Brain microvascular endothelial cell (primary cell): Measurements from ENCODE around the gene CHST11.

ENCODE experiments used
- DNase-seq: peaks from one replicate; pipeline ENCODE4 v3.0.0-alpha.2; 2020
- H3K27ac ChIP-seq: fragments of 250-450 bp; sonication (Bioruptor Pico); 2 replicates; pipeline ENCODE4 v1.5.1; 2020; ENCODE audit warnings: mild to moderate bottlenecking, moderate library complexity
- H3K27me3 ChIP-seq: fragments of 250-450 bp; sonication (Bioruptor Pico); replicated peaks from 2 replicates; pipeline ENCODE4 v1.5.1; 2020; ENCODE audit warnings: mild to moderate bottlenecking
- H3K36me3 ChIP-seq: fragments of 250-450 bp; sonication (Bioruptor Pico); replicated peaks from 2 replicates; pipeline ENCODE4 v1.5.1; 2020; ENCODE audit warnings: mild to moderate bottlenecking
- H3K4me3 ChIP-seq: 2 replicates; pipeline ENCODE4 v1.5.1; 2011; ENCODE audit warnings: low read depth, mild to moderate bottlenecking, control low read depth, low read length, moderate library complexity
- in situ Hi-C: cut with HindIII; loops from 2 replicates; pipeline ENCODE4 v1.10.0; 2017; ENCODE audit warnings: low sequenced_read_pairs, low pct_ligation_motif_present
- TF ChIP-seq, protein P1 (sequence below): IDR thresholded peaks from 2 replicates; pipeline ENCODE4 v1.5.1; 2011; ENCODE audit warnings: low read depth, mild to moderate bottlenecking, moderate library complexity, low read length, control low read depth, inconsistent platforms; ENCODE audit errors: missing control alignments

Gene CHST11

DNA sequence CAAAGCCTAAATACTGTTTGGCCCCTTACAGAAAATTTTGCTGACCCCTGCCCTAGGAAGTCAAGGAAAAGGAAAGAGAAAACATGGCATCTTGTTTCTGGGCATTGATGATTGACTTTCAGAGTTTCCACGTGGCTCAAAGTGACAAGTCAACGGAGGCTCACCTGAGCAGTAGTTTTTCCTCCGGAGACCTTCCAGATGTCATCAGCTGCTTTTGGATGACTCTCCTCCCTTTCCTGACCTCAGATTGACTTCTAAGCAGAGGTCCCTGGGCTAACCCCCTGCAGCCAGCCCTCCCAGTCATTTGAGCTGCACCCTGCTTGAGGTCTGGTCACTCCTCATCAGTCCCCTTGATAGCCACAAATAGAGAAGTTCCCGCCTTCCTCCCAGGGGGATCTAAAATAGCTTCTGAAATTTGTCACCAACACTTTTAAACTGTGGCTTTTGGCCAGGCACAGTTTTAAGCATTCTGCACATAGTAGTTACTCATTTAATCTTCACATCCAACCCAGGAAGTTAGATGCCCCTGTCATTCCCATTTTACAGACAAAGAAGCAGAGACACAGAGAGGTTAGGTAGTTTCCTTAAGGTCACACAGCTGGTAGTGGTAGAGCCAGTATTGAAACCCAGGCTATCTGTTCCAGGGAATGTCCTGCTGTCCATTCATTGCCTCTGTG, 143.4 kb downstream of the CHST11 start:
- no peaks in the 10 kb centered on the region for H3K27me3 ChIP-seq
- H3K4me3 ChIP-seq, result no peak overlapping the region
- no peak for DNase-seq
- no peaks in the 10 kb centered on the region for H3K36me3 ChIP-seq
- TF ChIP-seq, protein P1, sequence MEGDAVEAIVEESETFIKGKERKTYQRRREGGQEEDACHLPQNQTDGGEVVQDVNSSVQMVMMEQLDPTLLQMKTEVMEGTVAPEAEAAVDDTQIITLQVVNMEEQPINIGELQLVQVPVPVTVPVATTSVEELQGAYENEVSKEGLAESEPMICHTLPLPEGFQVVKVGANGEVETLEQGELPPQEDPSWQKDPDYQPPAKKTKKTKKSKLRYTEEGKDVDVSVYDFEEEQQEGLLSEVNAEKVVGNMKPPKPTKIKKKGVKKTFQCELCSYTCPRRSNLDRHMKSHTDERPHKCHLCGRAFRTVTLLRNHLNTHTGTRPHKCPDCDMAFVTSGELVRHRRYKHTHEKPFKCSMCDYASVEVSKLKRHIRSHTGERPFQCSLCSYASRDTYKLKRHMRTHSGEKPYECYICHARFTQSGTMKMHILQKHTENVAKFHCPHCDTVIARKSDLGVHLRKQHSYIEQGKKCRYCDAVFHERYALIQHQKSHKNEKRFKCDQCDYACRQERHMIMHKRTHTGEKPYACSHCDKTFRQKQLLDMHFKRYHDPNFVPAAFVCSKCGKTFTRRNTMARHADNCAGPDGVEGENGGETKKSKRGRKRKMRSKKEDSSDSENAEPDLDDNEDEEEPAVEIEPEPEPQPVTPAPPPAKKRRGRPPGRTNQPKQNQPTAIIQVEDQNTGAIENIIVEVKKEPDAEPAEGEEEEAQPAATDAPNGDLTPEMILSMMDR, result no peak
- no peak overlapping the region for H3K27ac ChIP-seq
- in situ Hi-C loops, result no loop called here

DNA sequence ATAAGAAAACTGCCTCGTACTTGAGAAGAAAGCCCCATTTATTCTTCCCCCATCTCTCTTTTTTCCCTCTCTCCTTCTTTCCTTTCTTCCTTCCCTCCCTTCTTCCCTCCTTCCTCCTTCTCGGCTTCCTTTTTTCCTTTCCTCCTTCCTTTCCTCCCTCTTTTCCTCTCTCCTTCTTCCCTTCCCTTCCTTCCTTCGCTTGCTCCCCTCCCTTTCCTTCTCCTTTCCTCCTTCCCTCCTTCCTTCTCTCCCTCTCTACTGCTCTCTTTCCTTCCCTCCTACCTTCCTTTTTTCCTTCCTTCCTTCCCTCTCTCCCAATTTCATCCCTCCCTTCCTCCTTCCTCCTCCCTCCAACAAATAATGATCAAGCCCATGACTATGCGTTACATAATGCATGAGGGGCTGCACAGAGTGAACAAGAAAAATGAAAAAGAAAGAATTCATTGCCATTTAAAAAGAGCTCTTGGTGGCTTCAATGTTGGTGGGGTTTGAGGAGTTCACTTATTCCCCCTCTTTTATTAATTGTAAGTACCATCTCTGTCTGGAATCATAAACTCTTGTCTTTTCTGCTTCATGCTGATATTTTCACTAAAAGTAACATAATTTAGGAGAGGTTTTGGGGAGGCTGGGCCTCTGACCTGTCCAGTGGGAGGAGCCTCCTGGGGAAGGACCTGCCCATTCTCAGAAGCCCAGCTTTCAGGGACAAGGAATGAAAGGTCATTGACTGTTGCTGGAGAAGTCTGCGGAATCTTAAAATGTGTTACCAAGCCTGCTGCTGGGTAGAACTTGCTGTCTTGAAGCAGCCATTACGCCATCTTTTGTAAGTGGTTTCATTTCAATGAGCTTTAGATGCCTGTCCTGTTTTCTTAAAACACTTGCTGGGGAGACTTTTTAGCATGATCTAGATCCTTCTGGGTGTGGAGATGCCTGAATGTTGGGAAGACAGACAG, 144.3 kb downstream of the CHST11 start:
- in situ Hi-C loops, result no loop called here
- TF ChIP-seq, protein P1, result no peak
- no peaks in the 10 kb centered on the region for H3K36me3 ChIP-seq
- H3K27me3 ChIP-seq, result no peaks in the 10 kb centered on the region
- no peak overlapping the region for H3K4me3 ChIP-seq
- no peak for DNase-seq
- H3K27ac ChIP-seq, result no peak overlapping the region

DNA sequence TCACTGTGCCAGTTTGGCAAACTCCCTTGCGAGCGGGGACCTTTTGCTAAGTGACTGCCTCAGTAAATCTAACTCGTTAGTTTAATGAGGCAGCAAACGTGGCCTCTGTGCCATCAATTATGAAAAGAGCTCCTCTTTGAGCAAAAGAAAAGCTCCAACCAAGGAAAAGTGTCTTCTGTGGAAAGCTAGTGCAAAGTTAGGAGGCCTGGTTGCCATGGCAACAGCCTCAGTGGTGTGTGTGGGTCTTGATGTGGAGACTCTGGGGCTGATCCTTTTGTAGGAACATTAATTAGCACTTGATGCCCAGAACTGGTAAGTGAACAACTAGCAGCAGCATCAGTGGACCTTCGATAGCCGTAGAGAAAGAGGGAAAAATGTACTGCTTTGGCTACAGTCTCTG, 145.7 kb downstream of the CHST11 start:
- H3K27me3 ChIP-seq, result no peaks in the 10 kb centered on the region
- in situ Hi-C loops, result no loop called here
- no peak for DNase-seq
- TF ChIP-seq, protein P1, result no peak
- H3K36me3 ChIP-seq, result no peaks in the 10 kb centered on the region
- no peak overlapping the region for H3K4me3 ChIP-seq
- H3K27ac ChIP-seq, result no peak overlapping the region

DNA sequence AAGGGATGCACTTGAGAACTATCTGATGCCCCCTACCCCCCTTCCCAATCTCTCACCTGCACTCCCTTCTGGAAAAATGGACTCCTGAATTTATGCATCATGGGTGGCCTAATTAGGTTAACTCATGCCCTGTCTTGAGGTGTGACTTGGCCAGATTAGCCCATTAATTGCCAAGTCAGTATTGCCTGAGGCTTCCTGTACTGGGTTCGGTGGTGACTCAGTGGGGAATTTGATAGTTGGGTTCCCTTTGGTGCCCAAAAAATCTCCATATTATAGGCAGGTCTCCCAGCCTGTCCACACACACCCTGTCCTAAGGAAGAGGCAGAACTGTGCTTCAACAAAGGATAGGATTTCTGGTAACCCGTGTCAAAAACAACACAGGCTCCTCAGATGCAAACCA, 146.1 kb downstream of the CHST11 start:
- H3K36me3 ChIP-seq, result no peaks in the 10 kb centered on the region
- in situ Hi-C loops, result no loop called here
- no peak overlapping the region for H3K4me3 ChIP-seq
- no peaks in the 10 kb centered on the region for H3K27me3 ChIP-seq
- DNase-seq, result no peak
- TF ChIP-seq, protein P1, result no peak
- peak overlapping the region; percentile 80 for H3K27ac ChIP-seq

DNA sequence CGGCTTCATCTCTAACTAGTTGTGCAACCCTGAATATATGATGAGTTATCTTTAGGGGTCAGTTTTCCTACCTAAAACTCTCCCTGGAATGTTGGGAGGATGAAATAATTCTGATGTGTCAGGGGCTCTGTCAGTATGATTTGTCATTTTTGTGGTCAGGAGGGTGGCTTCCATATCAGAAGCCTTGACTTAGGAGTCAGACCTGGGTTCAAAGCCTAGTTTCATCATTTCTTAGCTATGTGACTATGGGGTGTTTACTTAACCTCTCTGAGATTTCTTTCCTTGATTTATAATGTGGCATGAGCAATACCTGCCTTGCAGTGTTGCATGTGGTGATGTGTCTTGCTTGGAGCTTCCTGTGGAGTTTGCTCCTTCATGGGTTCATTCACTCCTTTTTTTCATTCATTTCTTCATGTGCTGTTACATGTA, 146.8 kb downstream of the CHST11 start:
- TF ChIP-seq, protein P1, result no peak
- in situ Hi-C loops, result no loop called here
- no peaks in the 10 kb centered on the region for H3K36me3 ChIP-seq
- H3K4me3 ChIP-seq, result no peak overlapping the region
- DNase-seq, result peak; percentile 66
- H3K27ac ChIP-seq, result peak overlapping the region; percentile 80
- H3K27me3 ChIP-seq, result no peaks in the 10 kb centered on the region
